Astrocyte (in vitro differentiated cells and primary cell): ENCODE results near the gene THY1.

Experiments
- EZH2 ChIP-seq: IDR thresholded peaks from 2 replicates; pipeline ENCODE4 v1.6.1; 2012; ENCODE audit warnings: mild to moderate bottlenecking, low read length, inconsistent platforms; ENCODE audit not compliant: insufficient read depth
- TF ChIP-seq, protein P1 (sequence below): IDR thresholded peaks from 2 replicates; pipeline ENCODE4 v1.5.1; 2011; ENCODE audit warnings: low read depth, mild to moderate bottlenecking, inconsistent platforms, low read length, moderate library complexity; ENCODE audit not compliant: insufficient read depth

- TF ChIP-seq, protein P1, sequence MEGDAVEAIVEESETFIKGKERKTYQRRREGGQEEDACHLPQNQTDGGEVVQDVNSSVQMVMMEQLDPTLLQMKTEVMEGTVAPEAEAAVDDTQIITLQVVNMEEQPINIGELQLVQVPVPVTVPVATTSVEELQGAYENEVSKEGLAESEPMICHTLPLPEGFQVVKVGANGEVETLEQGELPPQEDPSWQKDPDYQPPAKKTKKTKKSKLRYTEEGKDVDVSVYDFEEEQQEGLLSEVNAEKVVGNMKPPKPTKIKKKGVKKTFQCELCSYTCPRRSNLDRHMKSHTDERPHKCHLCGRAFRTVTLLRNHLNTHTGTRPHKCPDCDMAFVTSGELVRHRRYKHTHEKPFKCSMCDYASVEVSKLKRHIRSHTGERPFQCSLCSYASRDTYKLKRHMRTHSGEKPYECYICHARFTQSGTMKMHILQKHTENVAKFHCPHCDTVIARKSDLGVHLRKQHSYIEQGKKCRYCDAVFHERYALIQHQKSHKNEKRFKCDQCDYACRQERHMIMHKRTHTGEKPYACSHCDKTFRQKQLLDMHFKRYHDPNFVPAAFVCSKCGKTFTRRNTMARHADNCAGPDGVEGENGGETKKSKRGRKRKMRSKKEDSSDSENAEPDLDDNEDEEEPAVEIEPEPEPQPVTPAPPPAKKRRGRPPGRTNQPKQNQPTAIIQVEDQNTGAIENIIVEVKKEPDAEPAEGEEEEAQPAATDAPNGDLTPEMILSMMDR: no peak
- no peak for TF ChIP-seq EZH2
Measured at GRCh38 chr11:119445379-119445778, 22.4 kb upstream of the THY1 start.
